NCI-H1694 (cell line): ENCODE results near the gene ZNF836.
A peak's percentile ranks its signal among the peaks of the same experiment; 100 is the strongest.

Source experiments
- DNase-seq: peaks from one replicate; lab custom pipeline; 2025; lab: John Stamatoyannopoulos, UW

The ZNF836 gene

DNA sequence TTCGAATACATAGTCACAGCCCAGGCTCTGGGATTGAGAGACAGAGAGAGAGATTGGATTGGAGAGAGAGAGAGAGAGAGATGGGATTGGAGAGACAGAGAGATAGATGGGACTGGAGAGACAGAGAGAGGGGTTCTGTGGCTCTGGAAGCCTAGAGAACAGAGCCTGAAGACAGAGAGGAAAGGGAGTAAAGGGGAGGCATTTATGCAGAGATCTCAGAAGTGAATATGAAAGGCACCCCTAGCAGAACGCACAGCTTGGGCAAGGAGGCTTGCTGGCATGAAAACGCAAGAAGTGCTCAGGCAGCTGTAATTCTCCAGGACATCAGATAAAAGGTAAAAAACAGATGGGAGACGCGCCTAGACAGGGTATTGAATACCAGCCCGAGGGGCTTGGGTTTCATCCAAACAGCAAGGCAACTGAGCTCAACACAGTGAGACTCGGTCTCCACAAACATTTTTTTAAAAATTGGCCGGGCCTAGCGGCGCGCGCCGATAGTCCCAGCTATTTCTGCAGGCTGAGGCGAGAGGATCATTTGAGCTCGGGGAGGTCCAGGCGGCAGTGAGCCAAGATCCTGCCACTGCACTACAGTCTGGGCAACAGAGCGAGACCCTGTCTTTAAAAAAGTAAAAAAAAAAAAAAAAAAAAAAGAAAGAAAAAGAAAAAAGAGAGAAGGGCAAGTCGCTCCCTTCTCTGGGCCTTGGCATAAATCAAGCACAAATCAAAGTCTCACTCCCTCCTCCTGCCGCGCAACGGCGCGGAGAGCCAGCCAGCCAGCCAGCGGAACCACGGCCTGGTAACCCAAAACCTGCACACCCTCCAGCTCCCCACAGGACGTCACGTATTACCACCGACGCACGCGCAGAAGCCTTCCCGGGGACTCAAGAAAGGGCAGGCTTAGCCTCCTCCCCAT lies 17.7 kb upstream of the ZNF836 start:
- peak; percentile 49 for DNase-seq

- DNase-seq, result no peak
These were observed 16.0 kb upstream of the ZNF836 start for GRCh38 chr19:52187407-52187806.

DNA sequence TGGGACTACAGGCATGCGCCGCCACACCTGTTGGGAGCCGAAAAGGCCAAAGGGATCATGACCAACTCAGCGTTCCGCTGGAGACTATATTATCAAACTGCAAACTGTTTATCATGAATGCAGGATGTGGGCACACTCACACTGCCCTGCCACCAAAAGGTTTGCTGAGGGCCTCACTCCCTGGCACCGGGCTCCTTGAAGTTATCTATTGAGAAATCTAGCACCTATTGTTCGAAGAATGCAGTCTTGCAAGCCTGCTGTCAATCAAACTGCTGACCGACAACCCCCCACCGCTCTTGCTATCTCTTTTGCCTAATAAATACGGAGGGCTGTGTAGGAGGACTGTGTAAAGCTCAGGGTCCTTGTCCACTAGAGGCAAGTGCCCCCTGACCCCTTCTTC lies 5.2 kb upstream of the ZNF836 start:
- DNase-seq, result no peak

DNA sequence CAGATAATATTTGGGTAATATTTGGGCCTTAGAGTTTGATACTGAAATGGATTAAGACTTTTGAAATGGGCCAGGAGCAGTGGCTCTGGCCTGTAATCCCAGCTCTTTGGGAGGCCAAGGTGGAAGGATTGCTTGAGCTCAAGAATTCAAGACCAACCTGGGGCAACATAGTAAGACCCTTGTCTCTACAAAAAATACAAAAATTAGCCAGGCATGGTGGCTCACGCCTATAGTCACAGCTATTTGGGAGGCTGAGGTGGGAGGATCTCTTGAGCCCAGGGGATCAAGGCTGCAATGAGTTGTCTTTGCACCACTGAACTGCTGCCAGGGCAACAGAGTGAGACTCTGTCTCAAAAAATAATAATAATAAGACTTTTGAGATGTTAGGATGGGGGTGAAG lies 926 bp upstream of the ZNF836 start:
- DNase-seq, result no peak

- no peak for DNase-seq
These were observed 529 bp downstream of the ZNF836 start for GRCh38 chr19:52170863-52171320.

- no peak for DNase-seq
These were observed 1.1 kb downstream of the ZNF836 start for GRCh38 chr19:52170304-52170703.

- no peak for DNase-seq
These were observed 15.6 kb downstream of the ZNF836 start for GRCh38 chr19:52155596-52156359.

DNA sequence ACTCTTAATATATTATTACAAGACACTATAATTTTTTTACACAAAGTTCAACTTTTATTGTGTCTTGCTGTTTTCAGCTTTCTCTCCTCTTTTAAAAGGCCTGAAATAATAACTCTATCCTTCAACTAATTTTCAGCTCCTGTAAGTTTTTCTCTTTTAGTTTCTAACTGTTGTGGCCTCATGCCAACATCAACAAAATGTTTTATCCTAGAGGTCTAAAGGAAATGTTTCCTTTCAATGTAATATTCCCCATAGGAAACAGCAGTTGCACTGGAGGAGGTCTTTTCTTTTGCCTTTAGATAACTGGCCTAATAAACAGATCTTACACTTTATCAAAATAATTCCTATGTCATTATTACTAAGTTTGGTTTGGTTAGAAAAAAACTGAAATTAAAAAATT lies 23.2 kb downstream of the ZNF836 start:
- no peak for DNase-seq

GRCh38 chr19:52142001-52142595 lies 29.3 kb downstream of the ZNF836 start:
- DNase-seq, result no peak

GRCh38 chr19:52141203-52141602 lies 30.2 kb downstream of the ZNF836 start:
- DNase-seq, result no peak

DNA sequence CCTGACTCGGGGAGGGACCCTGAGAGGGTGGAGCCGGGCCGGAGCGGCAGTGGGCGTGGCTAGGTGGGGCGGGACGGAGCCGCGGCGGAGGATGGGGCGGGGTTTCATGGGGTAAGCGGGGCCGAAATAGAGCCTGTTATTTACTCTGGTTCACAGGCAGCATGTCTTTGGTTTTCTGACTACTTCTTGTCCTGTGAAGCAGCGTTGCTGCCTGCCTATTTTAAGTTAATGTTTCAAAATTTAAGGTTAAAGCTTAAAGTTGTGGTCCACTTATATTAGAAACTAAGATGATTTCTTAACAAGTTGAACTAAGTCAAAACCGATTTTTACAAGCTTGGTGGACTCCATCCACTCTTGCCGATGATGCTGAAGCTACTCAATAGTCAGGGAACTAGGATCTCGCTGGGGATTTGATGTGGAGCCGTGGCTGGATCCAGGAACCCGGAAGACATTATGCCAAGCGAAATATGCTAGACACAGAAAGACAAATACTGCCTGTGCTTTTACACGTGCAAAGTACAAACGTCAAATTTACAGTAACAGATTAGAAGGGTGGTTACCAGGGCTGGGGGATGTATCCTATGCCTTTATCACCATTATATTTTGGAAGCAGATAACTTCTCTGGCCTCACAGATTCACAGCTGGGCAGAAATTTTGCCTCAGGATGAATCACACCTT lies 31.2 kb downstream of the ZNF836 start:
- no peak for DNase-seq

- DNase-seq, result peak; percentile 80
These were observed 32.0 kb downstream of the ZNF836 start, which contains the start of gene ZNF616 for GRCh38 chr19:52139252-52140031. Gene ZNF616, minus strand, starts transcription at chr19:52139938. Its CDS starts 9,426 bp downstream, at chr19:52130512.

GRCh38 chr19:52138983-52139251 lies 32.5 kb downstream of the ZNF836 start:
- DNase-seq, result no peak

- DNase-seq, result peak; percentile 4
These were observed 33.0 kb downstream of the ZNF836 start for GRCh38 chr19:52138278-52138982.

GRCh38 chr19:52120286-52120685 lies 51.1 kb downstream of the ZNF836 start:
- DNase-seq, result no peak

DNA sequence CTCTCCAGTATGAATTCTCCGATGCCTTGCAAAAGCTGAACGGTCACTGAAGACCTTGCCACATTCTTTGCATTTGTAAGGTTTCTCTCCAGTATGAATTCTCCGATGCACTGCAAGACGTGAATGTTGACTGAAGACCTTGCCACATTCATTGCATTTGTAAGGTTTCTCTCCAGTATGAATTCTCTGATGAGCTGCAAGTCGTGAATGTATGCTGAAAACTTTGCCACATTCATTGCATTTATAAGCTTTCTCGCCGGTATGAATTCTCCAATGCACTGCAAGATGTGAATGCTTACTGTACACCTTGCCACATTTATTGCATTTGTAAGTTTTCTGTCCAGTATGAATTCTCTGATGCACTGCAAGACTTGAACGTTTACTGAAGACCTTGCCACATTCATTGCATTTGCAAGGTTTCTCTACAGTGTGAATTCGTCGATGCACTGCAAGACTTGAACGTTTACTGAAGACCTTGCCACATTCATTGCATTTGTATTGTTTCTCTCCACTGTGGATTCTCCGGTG lies 55.8 kb downstream of the ZNF836 start:
- DNase-seq, result no peak

DNA sequence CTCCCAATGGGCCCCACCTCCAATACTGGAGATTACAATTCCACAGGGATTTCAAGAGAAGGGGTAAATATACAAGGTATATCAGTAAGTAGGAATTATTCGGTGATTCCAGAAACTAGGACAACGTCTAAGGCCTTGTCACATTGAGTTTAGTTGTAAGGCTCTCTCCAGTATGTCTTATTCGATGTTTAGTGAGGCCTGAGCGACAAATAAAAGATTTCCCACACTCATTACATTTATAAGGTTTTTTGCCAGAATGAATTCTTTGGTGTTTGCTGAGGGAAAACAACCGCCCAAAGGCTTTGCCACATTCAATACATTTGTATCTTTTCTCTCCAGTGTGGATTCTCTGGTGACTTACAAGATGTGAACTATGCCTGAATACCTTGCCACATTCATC lies 56.7 kb downstream of the ZNF836 start:
- DNase-seq, result no peak

DNA sequence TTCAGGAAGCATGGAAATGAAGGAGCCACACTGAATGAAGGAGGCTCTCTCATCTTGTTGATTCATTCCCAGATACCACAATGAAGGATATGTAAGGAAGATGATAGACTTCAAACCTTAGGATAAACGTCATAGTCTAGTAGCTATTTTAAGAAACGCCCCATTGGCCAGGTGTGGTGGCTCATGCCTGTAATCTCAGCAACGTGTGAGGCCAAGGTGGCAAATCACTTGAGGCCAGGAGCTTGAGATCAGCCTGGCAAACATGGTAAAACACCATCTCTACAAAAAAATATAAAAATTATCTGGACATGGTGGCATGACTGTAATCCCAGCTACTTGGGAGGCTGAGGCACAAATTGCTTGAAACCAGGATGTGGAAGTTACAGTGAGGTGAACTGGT lies 58.8 kb downstream of the ZNF836 start:
- DNase-seq, result no peak

- no peak for DNase-seq
These were observed 60.6 kb downstream of the ZNF836 start for GRCh38 chr19:52110780-52111179.
